ENCODE results near the gene SLC9A3.

SLC9A3 gene

GRCh38 chr5:554284-554988 is 30.2 kb upstream of the SLC9A3 start:
- DNase-seq: no peak

GRCh38 chr5:553874-554273 is 29.6 kb upstream of the SLC9A3 start:
- no peak for DNase-seq

GRCh38 chr5:551406-551805 is 27.2 kb upstream of the SLC9A3 start:
- DNase-seq: no peak

GRCh38 chr5:549229-549628 is 25.0 kb upstream of the SLC9A3 start:
- DNase-seq: no peak

GRCh38 chr5:548256-548655 is 24.0 kb upstream of the SLC9A3 start:
- DNase-seq: no peak

- no peak for DNase-seq
Observed at GRCh38 chr5:547086-547924, 23.1 kb upstream of the SLC9A3 start.

- DNase-seq: no peak
Observed at GRCh38 chr5:546376-546908, 22.2 kb upstream of the SLC9A3 start.

- DNase-seq: no peak
Observed at GRCh38 chr5:545641-546375, 21.6 kb upstream of the SLC9A3 start.

GRCh38 chr5:544675-545355 is 20.6 kb upstream of the SLC9A3 start:
- DNase-seq: no peak

GRCh38 chr5:543755-544674 is 19.8 kb upstream of the SLC9A3 start:
- DNase-seq: no peak

- DNase-seq: no peak
Observed at GRCh38 chr5:543351-543750, 19.1 kb upstream of the SLC9A3 start.

GRCh38 chr5:542319-543311 is 18.4 kb upstream of the SLC9A3 start:
- DNase-seq: no peak

- no peak for DNase-seq
Observed at GRCh38 chr5:541539-542318, 17.5 kb upstream of the SLC9A3 start.

GRCh38 chr5:540906-541538 is 16.8 kb upstream of the SLC9A3 start:
- DNase-seq: no peak

GRCh38 chr5:540071-540905 is 16.0 kb upstream of the SLC9A3 start:
- DNase-seq: no peak

- no peak for DNase-seq
Observed at GRCh38 chr5:539469-540070, 15.3 kb upstream of the SLC9A3 start.

- no peak for DNase-seq
Observed at GRCh38 chr5:538801-539468, 14.7 kb upstream of the SLC9A3 start.

Measured in NK-92 treated with Interleukin-12 subunit alpha and Interleukin-12 subunit beta, amount 100 ng/mL, for 24 hours (cell line).